K562 (cell line): ENCODE measurements around the gene PODXL. TPM values are rescaled to one million over a fixed set of nuclear protein-coding genes. Genes with fewer than 3 reads are reported as not detected.
A peak's percentile ranks its signal among the peaks of the same experiment; 100 is the strongest.

Source experiments
- ATAC-seq: fragments of 200-7000 bp; cut with Tn5 transposase; 3 replicates; pipeline ENCODE4 v1.9.1; 2020; ENCODE audit warnings: moderate library complexity
- BruUV-seq: library from RNA; stranded (reverse); fragments of 400-500 nt; replicated peaks from 2 replicates; lab custom pipeline; 2021; lab: Mats Ljungman, UMichigan
- CTCF ChIA-PET: fragments of 300-600 bp; formaldehyde crosslinking; extraction: SDS; loops from one replicate; lab custom pipeline; 2021; ENCODE audit warnings: low intra/inter-chr PET ratio; lab: Yijun Ruan, JAX
- POLR2A ChIA-PET: fragments of 300-600, 350-650 bp; sonication (Branson Sonifier 250); formaldehyde crosslinking; extraction: SDS; loops from one replicate; lab custom pipeline; 2021; ENCODE audit warnings: antibody characterized with exemption, inconsistent platforms; lab: Yijun Ruan, JAX
- DNase-seq, 4 experiments: peaks; one replicate each; pipeline versions ENCODE4 v3.0.0 to v3.0.0-alpha.2; 2011 to 2018; ENCODE audit warnings: low spot score in 3 of 4, mixed read lengths in 3 of 4; ENCODE audit errors: extremely low read depth in 1 of 4
- FAIRE-seq: peaks from 2 replicates; lab custom pipeline; 2011; peaks lifted over from hg19 to GRCh38; lab: Jason Lieb, UNC
- H2AFZ ChIP-seq: 2 replicates; pipeline ENCODE4 v1.6.0; 2011; ENCODE audit warnings: low read depth, low read length, control low read depth, inconsistent platforms
- H3K27ac ChIP-seq: fragments of 200-600 bp; 3 replicates; pipeline ENCODE4 v1.8.0; 2011; ENCODE audit warnings: low read depth, mild to moderate bottlenecking, control low read depth, inconsistent platforms, low read length, moderate library complexity, mixed read lengths; ENCODE audit errors: extremely low read depth
- H3K27me3 ChIP-seq, 2 experiments: fragments of 300-600 bp in 1 of 2; 2 replicates in 1 of 2; 3 replicates in 1 of 2; pipeline versions ENCODE4 v1.6.0 to v1.8.0; 2011; ENCODE audit warnings: inconsistent platforms in 2 of 2, low read length in 2 of 2, mild to moderate bottlenecking in 1 of 2, mixed read lengths in 1 of 2, moderate library complexity in 1 of 2; ENCODE audit not compliant: control insufficient read depth in 2 of 2, insufficient read depth in 2 of 2
- H3K36me3 ChIP-seq: fragments of 300-600 bp; 3 replicates; pipeline ENCODE4 v1.8.0; 2011; ENCODE audit warnings: mild to moderate bottlenecking, low read length, inconsistent platforms; ENCODE audit not compliant: control insufficient read depth, insufficient read depth
- H3K4me1 ChIP-seq, 2 experiments: fragments of 200-600 bp in 1 of 2; replicated peaks in 1 of 2; 2 replicates in 1 of 2; 3 replicates in 1 of 2; pipeline versions ENCODE4 v1.5.1 to v1.8.0; 2011; ENCODE audit warnings: inconsistent platforms in 2 of 2, low read length in 2 of 2, mild to moderate bottlenecking in 1 of 2, mixed read lengths in 1 of 2, moderate library complexity in 1 of 2; ENCODE audit not compliant: control insufficient read depth in 2 of 2, insufficient read depth in 2 of 2
- H3K4me2 ChIP-seq: 2 replicates; pipeline ENCODE4 v1.6.1; 2011; ENCODE audit warnings: low read length, control low read depth, inconsistent platforms, mixed read lengths; ENCODE audit not compliant: insufficient read depth
- H3K4me3 ChIP-seq: fragments of 200-600 bp; sonication (generic), shearing (Covaris generic); 2 replicates; pipeline ENCODE4 v1.5.1; 2016; ENCODE audit warnings: control low read depth, inconsistent platforms
- H3K79me2 ChIP-seq: fragments of 200-600 bp; 3 replicates; pipeline ENCODE4 v1.8.0; 2011; ENCODE audit warnings: low read length, inconsistent platforms; ENCODE audit not compliant: control insufficient read depth, insufficient read depth
- H3K9ac ChIP-seq, 2 experiments: 2 replicates each; pipeline versions ENCODE4 v1.6.0 to v1.6.1; 2011; ENCODE audit warnings: low read depth in 2 of 2, low read length in 2 of 2, control low read depth in 1 of 2, inconsistent platforms in 1 of 2, mild to moderate bottlenecking in 1 of 2, mixed read lengths in 1 of 2; ENCODE audit not compliant: insufficient read depth in 1 of 2
- H3K9me1 ChIP-seq: one replicate; pipeline ENCODE4 v1.6.0; 2011; ENCODE audit warnings: inconsistent platforms, mild to moderate bottlenecking, low read length, moderate library complexity; ENCODE audit not compliant: control insufficient read depth, insufficient read depth
- H3K9me3 ChIP-seq: replicated peaks from 2 replicates; pipeline ENCODE4 v1.5.1; 2011; ENCODE audit warnings: low read depth, low read length, inconsistent platforms; ENCODE audit not compliant: control insufficient read depth, insufficient read depth
- H4K20me1 ChIP-seq: replicated peaks from 2 replicates; pipeline ENCODE4 v1.6.1; 2011; ENCODE audit warnings: low read length, inconsistent platforms, mixed read lengths; ENCODE audit not compliant: control insufficient read depth, insufficient read depth
- ASH1L ChIP-seq: fragments of 450-650 bp; IDR thresholded peaks from 2 replicates; pipeline ENCODE4 v1.6.1; 2018; ENCODE audit warnings: borderline replicate concordance, mild to moderate bottlenecking, low read depth; ENCODE audit not compliant: partially characterized antibody
- CREM ChIP-seq: IDR thresholded peaks from 2 replicates; pipeline ENCODE4 v1.6.1; 2014; ENCODE audit warnings: antibody characterized with exemption, low read depth
- HMG20B ChIP-seq: fragments of 250-450 bp; sonication (Bioruptor Pico); IDR thresholded peaks from 2 replicates; pipeline ENCODE4 v1.5.0; 2021; ENCODE audit warnings: mild to moderate bottlenecking
- HSF4 ChIP-seq: fragments of 250-450 bp; sonication (Bioruptor Pico); IDR thresholded peaks from 2 replicates; pipeline ENCODE4 v2.1.2; 2022; ENCODE audit warnings: mild to moderate bottlenecking, moderate library complexity, borderline replicate concordance
- JUNB ChIP-seq: fragments of 450-650 bp; formaldehyde crosslinking; conservative IDR thresholded peaks from 2 replicates; pipeline ENCODE4 v1.4.0; 2020; ENCODE audit warnings: mild to moderate bottlenecking
- KDM5B ChIP-seq: fragments of 200-600 bp; sonication (generic); IDR thresholded peaks from 2 replicates; pipeline ENCODE4 v1.6.1; 2012; ENCODE audit warnings: low read depth, mild to moderate bottlenecking, moderate library complexity, low read length, control low read depth, inconsistent platforms; ENCODE audit not compliant: insufficient replicate concordance
- NFIC ChIP-seq: fragments of 450-650 bp; IDR thresholded peaks from 2 replicates; pipeline ENCODE4 v1.6.1; 2017; ENCODE audit warnings: mild to moderate bottlenecking, inconsistent platforms
- NFYB ChIP-seq: IDR thresholded peaks from 2 replicates; pipeline ENCODE4 v1.6.1; 2011; ENCODE audit warnings: mild to moderate bottlenecking, moderate library complexity; ENCODE audit not compliant: insufficient read length; ENCODE audit errors: extremely low read depth
- RAD51 ChIP-seq: fragments of 450-650 bp; IDR thresholded peaks from 2 replicates; pipeline ENCODE4 v1.7.1; 2016; ENCODE audit warnings: low read depth, mild to moderate bottlenecking, borderline replicate concordance
- ZKSCAN8 ChIP-seq: fragments of 200-800 bp; sonication (Bioruptor generic); IDR thresholded peaks from 2 replicates; pipeline ENCODE4 v1.6.1; 2016; ENCODE audit warnings: missing genetic modification characterization, missing compliant biosample characterization
- ZNF431 ChIP-seq: sonication (generic); formaldehyde crosslinking; IDR thresholded peaks from 2 replicates; pipeline ENCODE4 v1.8.0; 2022; ENCODE audit warnings: mild to moderate bottlenecking, missing genetic modification reagents
- WGBS: fragments of 100-300 bp; shearing (Covaris generic); methylation state at CpG from one replicate; pipeline ENCODE4 v1.1.6; 2016; ENCODE audit warnings: low coverage, mixed read lengths; ENCODE audit not compliant: insufficient coverage; ENCODE audit errors: missing lambda C conversion rate; 5-methylcytosine and 5-hydroxymethylcytosine counted together
- in situ Hi-C: fragments of 300-500 bp; cut with MboI; formaldehyde crosslinking; loops from 4 replicates; pipeline ENCODE4 v1.15.0; 2018; ENCODE audit warnings: inconsistent platforms, mixed read lengths
- intact Hi-C: fragments of 100-400 bp; cut with micrococcal nuclease; formaldehyde crosslinking; loops from 2 replicates; pipeline ENCODE4 v1.14.2; 2022
- polyA plus RNA-seq, 8 experiments: library from polyadenylated mRNA; depleted of rRNA in 4 of 8; stranded (reverse) in 5 of 8; unstranded in 3 of 8; fragments of >200 nt; fragmentation: Nextera tagmentation in 2 of 8; fragmentation: Illumina TruSeq in 1 of 8; extraction: Ambion mirVana in 2 of 8; extraction: Trizol in 1 of 8; gene quantifications; 2 replicates each; pipeline versions ENCODE4 v1.2.1 to v1.2.3, GENCODE V29; 2011 to 2014; ENCODE audit warnings: inconsistent platforms in 1 of 8, missing spikeins in 1 of 8
- total RNA-seq, 7 experiments: library from RNA; depleted of rRNA in 6 of 7; stranded (reverse); fragments of >200 nt in 6 of 7; fragmentation: Illumina TruSeq in 2 of 7; extraction: Trizol in 2 of 7; gene quantifications; 2 replicates each; pipeline versions ENCODE4 v1.2.1 to v1.2.3, GENCODE V29; 2011 to 2021; ENCODE audit warnings: low replicate concordance in 1 of 7
- TF ChIP-seq, protein P1 (sequence below): sonication (generic); formaldehyde crosslinking; IDR thresholded peaks from 2 replicates; pipeline ENCODE4 v1.5.0; 2020; ENCODE audit warnings: missing genetic modification reagents
- TF ChIP-seq, protein P2 (sequence below): fragments of 250-450 bp; sonication (Bioruptor Pico); IDR thresholded peaks from 2 replicates; pipeline ENCODE4 v1.4.0; 2020
- TF ChIP-seq, protein P3 (sequence below): sonication (generic); formaldehyde crosslinking; IDR thresholded peaks from 2 replicates; pipeline ENCODE4 v1.9.0; 2022; ENCODE audit warnings: mild to moderate bottlenecking, missing genetic modification reagents

Gene PODXL
- total and polyA plus RNA-seq, 9 of the 15 experiments (the other 6 are each of a cell fraction or from before 2014, with no cell fraction given) = 0.01 to 0.73 (median 0.07) TPM

DNA sequence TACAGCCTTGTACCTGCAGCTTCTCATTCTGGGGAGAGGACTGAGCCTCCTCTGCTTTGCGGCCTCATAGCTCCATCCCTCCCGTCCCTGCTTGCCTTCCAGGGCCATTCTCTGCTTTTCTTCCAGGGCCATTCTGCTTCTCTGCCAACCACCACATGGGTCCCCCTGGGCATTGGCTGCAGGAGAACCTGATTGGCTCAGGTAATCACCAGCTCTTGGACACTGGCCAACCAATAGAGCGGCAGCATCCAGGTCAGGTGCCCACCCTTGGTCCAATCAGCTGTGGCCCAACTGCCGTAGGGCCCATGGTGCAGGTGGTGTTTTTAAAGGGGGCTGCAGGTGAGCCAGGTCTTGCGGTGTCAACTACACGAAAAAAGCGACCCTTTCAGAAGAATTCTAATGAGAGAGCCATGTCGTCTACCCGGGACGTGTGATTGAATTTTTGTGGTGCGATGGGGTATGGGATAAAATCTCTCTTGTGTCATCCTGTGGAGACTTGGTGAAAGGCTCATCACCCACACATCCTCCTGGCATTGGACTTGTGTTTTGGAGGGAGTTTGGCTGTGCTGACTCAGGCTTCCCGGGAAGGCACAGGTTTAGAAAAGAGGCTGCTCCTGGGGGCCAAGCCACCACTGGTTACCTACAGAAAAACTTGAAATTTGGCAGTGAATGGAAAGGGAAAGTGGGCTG lies 46.0 kb upstream of the PODXL start:
- no peak overlapping the region for H2AFZ ChIP-seq
- no peak for TF ChIP-seq HMG20B
- TF ChIP-seq JUNB (CRISPR knock-in tag) = no peak
- no peak for TF ChIP-seq HSF4 (CRISPR knock-in tag)
- TF ChIP-seq ASH1L = no peak
- no peak for TF ChIP-seq CREM
- peak; percentile 6 for TF ChIP-seq KDM5B
- peak; percentile 74 for TF ChIP-seq NFIC
- TF ChIP-seq, protein P1, sequence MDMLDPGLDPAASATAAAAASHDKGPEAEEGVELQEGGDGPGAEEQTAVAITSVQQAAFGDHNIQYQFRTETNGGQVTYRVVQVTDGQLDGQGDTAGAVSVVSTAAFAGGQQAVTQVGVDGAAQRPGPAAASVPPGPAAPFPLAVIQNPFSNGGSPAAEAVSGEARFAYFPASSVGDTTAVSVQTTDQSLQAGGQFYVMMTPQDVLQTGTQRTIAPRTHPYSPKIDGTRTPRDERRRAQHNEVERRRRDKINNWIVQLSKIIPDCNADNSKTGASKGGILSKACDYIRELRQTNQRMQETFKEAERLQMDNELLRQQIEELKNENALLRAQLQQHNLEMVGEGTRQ (CRISPR knock-in tag) = peak; percentile 89
- 0 out of 2 replicates have a peak, but pooled peaks have one; percentile 29 for TF ChIP-seq ZNF431
- TF ChIP-seq, protein P2, sequence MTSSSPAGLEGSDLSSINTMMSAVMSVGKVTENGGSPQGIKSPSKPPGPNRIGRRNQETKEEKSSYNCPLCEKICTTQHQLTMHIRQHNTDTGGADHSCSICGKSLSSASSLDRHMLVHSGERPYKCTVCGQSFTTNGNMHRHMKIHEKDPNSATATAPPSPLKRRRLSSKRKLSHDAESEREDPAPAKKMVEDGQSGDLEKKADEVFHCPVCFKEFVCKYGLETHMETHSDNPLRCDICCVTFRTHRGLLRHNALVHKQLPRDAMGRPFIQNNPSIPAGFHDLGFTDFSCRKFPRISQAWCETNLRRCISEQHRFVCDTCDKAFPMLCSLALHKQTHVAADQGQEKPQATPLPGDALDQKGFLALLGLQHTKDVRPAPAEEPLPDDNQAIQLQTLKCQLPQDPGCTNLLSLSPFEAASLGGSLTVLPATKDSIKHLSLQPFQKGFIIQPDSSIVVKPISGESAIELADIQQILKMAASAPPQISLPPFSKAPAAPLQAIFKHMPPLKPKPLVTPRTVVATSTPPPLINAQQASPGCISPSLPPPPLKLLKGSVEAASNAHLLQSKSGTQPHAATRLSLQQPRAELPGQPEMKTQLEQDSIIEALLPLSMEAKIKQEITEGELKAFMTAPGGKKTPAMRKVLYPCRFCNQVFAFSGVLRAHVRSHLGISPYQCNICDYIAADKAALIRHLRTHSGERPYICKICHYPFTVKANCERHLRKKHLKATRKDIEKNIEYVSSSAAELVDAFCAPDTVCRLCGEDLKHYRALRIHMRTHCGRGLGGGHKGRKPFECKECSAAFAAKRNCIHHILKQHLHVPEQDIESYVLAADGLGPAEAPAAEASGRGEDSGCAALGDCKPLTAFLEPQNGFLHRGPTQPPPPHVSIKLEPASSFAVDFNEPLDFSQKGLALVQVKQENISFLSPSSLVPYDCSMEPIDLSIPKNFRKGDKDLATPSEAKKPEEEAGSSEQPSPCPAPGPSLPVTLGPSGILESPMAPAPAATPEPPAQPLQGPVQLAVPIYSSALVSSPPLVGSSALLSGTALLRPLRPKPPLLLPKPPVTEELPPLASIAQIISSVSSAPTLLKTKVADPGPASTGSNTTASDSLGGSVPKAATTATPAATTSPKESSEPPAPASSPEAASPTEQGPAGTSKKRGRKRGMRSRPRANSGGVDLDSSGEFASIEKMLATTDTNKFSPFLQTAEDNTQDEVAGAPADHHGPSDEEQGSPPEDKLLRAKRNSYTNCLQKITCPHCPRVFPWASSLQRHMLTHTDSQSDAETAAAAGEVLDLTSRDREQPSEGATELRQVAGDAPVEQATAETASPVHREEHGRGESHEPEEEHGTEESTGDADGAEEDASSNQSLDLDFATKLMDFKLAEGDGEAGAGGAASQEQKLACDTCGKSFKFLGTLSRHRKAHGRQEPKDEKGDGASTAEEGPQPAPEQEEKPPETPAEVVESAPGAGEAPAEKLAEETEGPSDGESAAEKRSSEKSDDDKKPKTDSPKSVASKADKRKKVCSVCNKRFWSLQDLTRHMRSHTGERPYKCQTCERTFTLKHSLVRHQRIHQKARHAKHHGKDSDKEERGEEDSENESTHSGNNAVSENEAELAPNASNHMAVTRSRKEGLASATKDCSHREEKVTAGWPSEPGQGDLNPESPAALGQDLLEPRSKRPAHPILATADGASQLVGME (CRISPR knock-in tag) = no peak
- TF ChIP-seq, protein P3, sequence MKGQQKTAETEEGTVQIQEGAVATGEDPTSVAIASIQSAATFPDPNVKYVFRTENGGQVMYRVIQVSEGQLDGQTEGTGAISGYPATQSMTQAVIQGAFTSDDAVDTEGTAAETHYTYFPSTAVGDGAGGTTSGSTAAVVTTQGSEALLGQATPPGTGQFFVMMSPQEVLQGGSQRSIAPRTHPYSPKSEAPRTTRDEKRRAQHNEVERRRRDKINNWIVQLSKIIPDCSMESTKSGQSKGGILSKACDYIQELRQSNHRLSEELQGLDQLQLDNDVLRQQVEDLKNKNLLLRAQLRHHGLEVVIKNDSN (CRISPR knock-in tag) = peak; percentile 92
- peak; percentile 66; the same call in 1 of the 2 replicates for TF ChIP-seq RAD51
- peak; percentile 73 for TF ChIP-seq NFYB
- no peak for TF ChIP-seq ZKSCAN8
- H3K4me1 ChIP-seq = peaks cover 4 to 5% of the 10 kb centered on the region in 2 experiments; a peak in 2 of 5 replicates
- no peak overlapping the region for H3K9ac ChIP-seq
- H3K27me3 ChIP-seq = peaks cover 55 to 79% of the 10 kb centered on the region in 2 experiments
- intact Hi-C loops = no loop called here
- no peaks in the 10 kb centered on the region for H3K36me3 ChIP-seq
- H4K20me1 ChIP-seq = peaks cover 23% of the 10 kb centered on the region
- H3K4me3 ChIP-seq = no peak overlapping the region
- POLR2A ChIA-PET = interaction anchor here (0.6 to 1.3 kb wide), 3 partner anchors 12 to 186 kb away, joined by 3 to 5 read pairs (median 4); no protein-coding TSS in a partner anchor
- in situ Hi-C loops = no loop called here
- no peak overlapping the region; the same call in 1 of the 2 replicates for H3K4me2 ChIP-seq
- no peaks in the 10 kb centered on the region for H3K9me1 ChIP-seq
- no peaks in the 10 kb centered on the region for H3K79me2 ChIP-seq
- ATAC-seq = peak; percentile 57
- peak in 3 of 4 experiments; percentile 51 to 66 (median 52) for DNase-seq
- 2% methylated on average over 12 of the region's 12 CpGs for WGBS
- H3K9me3 ChIP-seq = no peaks in the 10 kb centered on the region
- CTCF ChIA-PET = no interaction called here
- FAIRE-seq = peak; percentile 59
- no TSS peak for BruUV-seq
- no peak overlapping the region for H3K27ac ChIP-seq
